Loucy (cell line): ENCODE results near the gene ZC3H18.

Experiments
- EZH2phosphoT487 ChIP-seq: fragments of 200-600 bp; IDR thresholded peaks from 2 replicates; pipeline ENCODE4 v1.6.1; 2018; ENCODE audit warnings: antibody characterized with exemption, mild to moderate bottlenecking, moderate library complexity, borderline replicate concordance
- TF ChIP-seq, protein P1 (sequence below): fragments of 200-600 bp; sonication (generic); conservative IDR thresholded peaks from 2 replicates; pipeline ENCODE4 v1.5.1; 2014; ENCODE audit warnings: mild to moderate bottlenecking, antibody characterized with exemption, low read length

DNA sequence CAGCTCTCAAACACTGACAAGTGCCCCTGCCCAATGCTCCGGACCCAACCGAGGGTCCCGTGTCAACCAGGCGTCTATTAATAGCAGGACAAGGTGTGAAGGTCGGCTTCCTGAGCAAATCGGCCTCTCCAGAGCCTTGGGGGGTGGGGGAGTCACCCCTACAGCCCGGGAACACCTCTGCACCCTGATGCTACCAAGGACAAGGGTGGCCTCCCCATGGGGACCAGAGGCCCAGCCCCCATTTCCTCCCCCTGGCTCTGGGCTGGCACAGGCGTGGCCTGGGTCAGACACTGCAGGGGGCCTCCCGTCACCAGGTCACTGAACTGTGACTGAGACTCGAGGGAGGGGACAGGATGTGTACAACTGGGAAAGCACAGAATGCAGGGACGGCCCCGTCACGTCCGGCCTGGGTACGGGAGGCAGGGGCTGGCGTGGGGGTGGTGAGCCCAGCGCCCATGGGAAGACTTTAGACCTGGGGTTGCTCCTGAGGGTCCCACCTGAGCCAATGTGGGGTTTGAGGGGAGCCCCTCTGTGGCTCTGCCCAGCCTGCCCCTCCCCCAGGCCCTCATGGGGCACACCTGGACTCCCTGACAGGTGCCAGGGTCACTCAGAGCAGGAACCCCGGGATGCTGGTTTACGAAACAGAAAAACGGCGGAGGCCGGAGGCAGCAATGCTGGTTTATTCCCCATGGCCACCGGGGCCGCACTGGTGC is 81.2 kb downstream of the ZC3H18 start:
- TF ChIP-seq, protein P1, sequence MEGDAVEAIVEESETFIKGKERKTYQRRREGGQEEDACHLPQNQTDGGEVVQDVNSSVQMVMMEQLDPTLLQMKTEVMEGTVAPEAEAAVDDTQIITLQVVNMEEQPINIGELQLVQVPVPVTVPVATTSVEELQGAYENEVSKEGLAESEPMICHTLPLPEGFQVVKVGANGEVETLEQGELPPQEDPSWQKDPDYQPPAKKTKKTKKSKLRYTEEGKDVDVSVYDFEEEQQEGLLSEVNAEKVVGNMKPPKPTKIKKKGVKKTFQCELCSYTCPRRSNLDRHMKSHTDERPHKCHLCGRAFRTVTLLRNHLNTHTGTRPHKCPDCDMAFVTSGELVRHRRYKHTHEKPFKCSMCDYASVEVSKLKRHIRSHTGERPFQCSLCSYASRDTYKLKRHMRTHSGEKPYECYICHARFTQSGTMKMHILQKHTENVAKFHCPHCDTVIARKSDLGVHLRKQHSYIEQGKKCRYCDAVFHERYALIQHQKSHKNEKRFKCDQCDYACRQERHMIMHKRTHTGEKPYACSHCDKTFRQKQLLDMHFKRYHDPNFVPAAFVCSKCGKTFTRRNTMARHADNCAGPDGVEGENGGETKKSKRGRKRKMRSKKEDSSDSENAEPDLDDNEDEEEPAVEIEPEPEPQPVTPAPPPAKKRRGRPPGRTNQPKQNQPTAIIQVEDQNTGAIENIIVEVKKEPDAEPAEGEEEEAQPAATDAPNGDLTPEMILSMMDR = no peak
- TF ChIP-seq EZH2phosphoT487 = no peak
